HepG2 (cell line): ENCODE measurements around the gene MRPL27. TPM values are rescaled to one million over a fixed set of nuclear protein-coding genes. Genes with fewer than 3 reads are reported as not detected.

ENCODE experiments used
- AFF4 ChIP-seq: sonication (generic); formaldehyde crosslinking; IDR thresholded peaks from 2 replicates; pipeline ENCODE4 v1.4.0; 2020; ENCODE audit warnings: missing genetic modification reagents
- CBFB ChIP-seq: sonication (generic); formaldehyde crosslinking; IDR thresholded peaks from 2 replicates; pipeline ENCODE4 v1.4.0; 2020; ENCODE audit warnings: missing genetic modification reagents
- CC2D1A ChIP-seq: sonication (generic); formaldehyde crosslinking; IDR thresholded peaks from 2 replicates; pipeline ENCODE4 v1.8.1; 2023; ENCODE audit warnings: mild to moderate bottlenecking, missing genetic modification reagents
- CHD2 ChIP-seq: IDR thresholded peaks from 2 replicates; pipeline ENCODE4 v1.6.1; 2011; ENCODE audit warnings: low read depth, low read length, improper control_type of control experiment
- CREB1 ChIP-seq, 2 experiments: fragments of 450-650 bp in 1 of 2; IDR thresholded peaks; 2 replicates each; pipeline ENCODE4 v1.6.1; 2016 to 2017; ENCODE audit warnings: control low read depth in 1 of 2, mild to moderate bottlenecking in 1 of 2, missing compliant biosample characterization in 1 of 2, missing genetic modification characterization in 1 of 2
- CREBL2 ChIP-seq: sonication (generic); formaldehyde crosslinking; IDR thresholded peaks from 2 replicates; pipeline ENCODE4 v1.8.1; 2023; ENCODE audit warnings: missing genetic modification reagents, mild to moderate bottlenecking, borderline replicate concordance
- KLF11 ChIP-seq: IDR thresholded peaks from 2 replicates; pipeline ENCODE4 v1.6.1; 2016; ENCODE audit warnings: missing compliant biosample characterization
- MZF1 ChIP-seq: sonication (generic); formaldehyde crosslinking; IDR thresholded peaks from 2 replicates; pipeline ENCODE4 v1.8.1; 2023; ENCODE audit warnings: mild to moderate bottlenecking, missing genetic modification reagents, borderline replicate concordance
- NCOR1 ChIP-seq: fragments of 200-600 bp; sonication (generic); IDR thresholded peaks from 2 replicates; pipeline ENCODE4 v1.7.0; 2017; ENCODE audit warnings: antibody characterized with exemption, low read length, borderline replicate concordance
- NFATC3 ChIP-seq: sonication (generic); formaldehyde crosslinking; IDR thresholded peaks from 2 replicates; pipeline ENCODE4 v1.5.1; 2020; ENCODE audit warnings: mild to moderate bottlenecking, missing genetic modification reagents
- NFKB2 ChIP-seq: sonication (generic); formaldehyde crosslinking; IDR thresholded peaks from 2 replicates; pipeline ENCODE4 v1.4.0; 2020; ENCODE audit warnings: missing genetic modification reagents, borderline replicate concordance
- THRA ChIP-seq: sonication (generic); formaldehyde crosslinking; IDR thresholded peaks from 2 replicates; pipeline ENCODE4 v1.4.0; 2020; ENCODE audit warnings: missing genetic modification reagents, borderline replicate concordance
- THYN1 ChIP-seq: sonication (generic); formaldehyde crosslinking; IDR thresholded peaks from 2 replicates; pipeline ENCODE4 v1.8.1; 2023; ENCODE audit warnings: low read depth, mild to moderate bottlenecking, moderate library complexity, missing genetic modification reagents, borderline replicate concordance
- TP53 ChIP-seq: sonication (generic); formaldehyde crosslinking; conservative IDR thresholded peaks from 2 replicates; pipeline ENCODE4 v1.4.0; 2020; ENCODE audit warnings: missing genetic modification reagents
- ZNF124 ChIP-seq: sonication (generic); formaldehyde crosslinking; IDR thresholded peaks from 2 replicates; pipeline ENCODE4 v1.4.0; 2020; ENCODE audit warnings: missing genetic modification reagents
- ZNF24 ChIP-seq: fragments of 450-650 bp; IDR thresholded peaks from 2 replicates; pipeline ENCODE4 v1.6.1; 2017; ENCODE audit warnings: antibody characterized with exemption, mild to moderate bottlenecking
- ZNF256 ChIP-seq: sonication (generic); formaldehyde crosslinking; conservative IDR thresholded peaks from 2 replicates; pipeline ENCODE4 v1.4.0; 2020; ENCODE audit warnings: missing genetic modification reagents
- ZNF331 ChIP-seq: sonication (generic); formaldehyde crosslinking; IDR thresholded peaks from 2 replicates; pipeline ENCODE4 v1.4.0; 2020; ENCODE audit warnings: missing genetic modification reagents
- ZNF501 ChIP-seq: sonication (generic); formaldehyde crosslinking; IDR thresholded peaks from 2 replicates; pipeline ENCODE4 v1.5.1; 2020; ENCODE audit warnings: mild to moderate bottlenecking, moderate library complexity, missing genetic modification reagents
- ZNF576 ChIP-seq: sonication (generic); formaldehyde crosslinking; IDR thresholded peaks from 2 replicates; pipeline ENCODE4 v1.4.0; 2020; ENCODE audit warnings: mild to moderate bottlenecking, missing genetic modification reagents
- ZNF598 ChIP-seq: sonication (generic); formaldehyde crosslinking; IDR thresholded peaks from 2 replicates; pipeline ENCODE4 v1.5.1; 2020; ENCODE audit warnings: mild to moderate bottlenecking, missing genetic modification reagents, borderline replicate concordance
- ZNF619 ChIP-seq: sonication (generic); formaldehyde crosslinking; IDR thresholded peaks from 2 replicates; pipeline ENCODE4 v1.4.0; 2020; ENCODE audit warnings: mild to moderate bottlenecking, missing genetic modification reagents
- ZNF629 ChIP-seq: sonication (generic); formaldehyde crosslinking; conservative IDR thresholded peaks from 2 replicates; pipeline ENCODE4 v1.5.0; 2020; ENCODE audit warnings: missing genetic modification reagents
- ZNF740 ChIP-seq: sonication (generic); formaldehyde crosslinking; IDR thresholded peaks from 2 replicates; pipeline ENCODE4 v1.4.0; 2020; ENCODE audit warnings: missing genetic modification reagents
- polyA plus RNA-seq, 8 experiments: library from polyadenylated mRNA; depleted of rRNA in 3 of 8; stranded (reverse) in 7 of 8; unstranded in 1 of 8; fragments of >200 nt; fragmentation: Illumina TruSeq in 4 of 8; extraction: Trizol in 4 of 8; gene quantifications; 2 replicates each; pipeline versions ENCODE4 v1.2.1 to v1.2.3, GENCODE V29; 2011 to 2016; ENCODE audit warnings: low read depth in 4 of 8, missing spikeins in 1 of 8, mixed read lengths in 1 of 8; ENCODE audit not compliant: insufficient read depth in 1 of 8
- total RNA-seq, 5 experiments: library from RNA; depleted of rRNA; stranded (reverse); fragments of >200 nt; fragmentation: Illumina TruSeq; extraction: Trizol; gene quantifications; 2 replicates each; pipeline ENCODE4 v1.2.3, GENCODE V29; 2016; ENCODE audit warnings: low read depth in 1 of 5

Gene MRPL27
- total and polyA plus RNA-seq, 2 of the 13 experiments (the other 11 are each of a cell fraction or from before 2014, with no cell fraction given), result 137 to 217 TPM

- TF ChIP-seq AFF4 (CRISPR knock-in tag) (no peak), ZNF629 (CRISPR knock-in tag) (no peak), ZNF501 (CRISPR knock-in tag) (no peak), CBFB (0 out of 2 replicates have a peak, but pooled peaks have one; percentile 27), ZNF598 (CRISPR knock-in tag) (no peak), TP53 (CRISPR knock-in tag) (no peak), CREB1 (IDR thresholded peaks at IDR 0.05) (no peak), CREB1 (CRISPR knock-in tag; IDR thresholded peaks at IDR 0.05) (no peak), ZNF740 (no peak), CC2D1A (CRISPR knock-in tag) (no peak), CHD2 (no peak), NFATC3 (CRISPR knock-in tag) (no peak), ZNF576 (CRISPR knock-in tag) (no peak), NFKB2 (CRISPR knock-in tag) (peak; percentile 40; the same call in 1 of the 2 replicates), ZNF24 (no peak), THRA (CRISPR knock-in tag) (peak; percentile 28; the same call in 1 of the 2 replicates), ZNF256 (CRISPR knock-in tag) (no peak), ZNF619 (CRISPR knock-in tag) (no peak; the same call in 1 of the 2 replicates), MZF1 (no peak), KLF11 (0 out of 2 replicates have a peak, but pooled peaks have one; percentile 55), NCOR1 (no peak), THYN1 (CRISPR knock-in tag) (no peak), ZNF124 (CRISPR knock-in tag) (no peak), ZNF331 (CRISPR knock-in tag) (no peak), CREBL2 (CRISPR knock-in tag) (peak; percentile 78; the same call in 1 of the 2 replicates)
Observed at GRCh38 chr17:50346313-50347116, 26.5 kb downstream of the MRPL27 start (continued).
